Mesenteric fat pad (tissue), 1 donor: ENCODE measurements around the gene GPR21. TPM values are rescaled to one million over a fixed set of nuclear protein-coding genes. Genes with fewer than 3 reads are reported as not detected.

Experiments
- DNase-seq: peaks from one replicate; pipeline ENCODE4 v3.0.0-alpha.2; 2020; ENCODE audit warnings: low spot score
- total RNA-seq: library from RNA; stranded (reverse); fragmentation: NEBNext Ultra II Directional; extraction: Animal tissue kit (Norgen Biotek cat#: 25700); gene quantifications from one replicate; pipeline ENCODE4 v1.2.1, GENCODE V29; 2021
- donor health status: DM: yes; HTN: yes; CAD: no.

Gene GPR21
- total RNA-seq, 1 donor from 2014 or later: 2.0 TPM

- DNase-seq: no peak
Measured at GRCh38 chr9:123033864-123034601, 566 bp downstream of the GPR21 start.

- no peak for DNase-seq
Measured at GRCh38 chr9:123034881-123035510, 1.5 kb downstream of the GPR21 start.

- no peak for DNase-seq
Measured at GRCh38 chr9:123035791-123036190, 2.3 kb downstream of the GPR21 start.

GRCh38 chr9:123036893-123037545 lies 3.6 kb downstream of the GPR21 start:
- no peak for DNase-seq

- no peak for DNase-seq
Measured at GRCh38 chr9:123039617-123040219, 6.3 kb downstream of the GPR21 start.

GRCh38 chr9:123040801-123041200 lies 7.3 kb downstream of the GPR21 start:
- DNase-seq: no peak

GRCh38 chr9:123041489-123041888 lies 8.0 kb downstream of the GPR21 start:
- DNase-seq: no peak

GRCh38 chr9:123043081-123043939 lies 9.8 kb downstream of the GPR21 start:
- no peak for DNase-seq

- DNase-seq: no peak
Measured at GRCh38 chr9:123044586-123044985, 11.1 kb downstream of the GPR21 start.

- DNase-seq: no peak
Measured at GRCh38 chr9:123046406-123047195, 13.1 kb downstream of the GPR21 start.

GRCh38 chr9:123048748-123049147 lies 15.3 kb downstream of the GPR21 start:
- no peak for DNase-seq

GRCh38 chr9:123049589-123050222 lies 16.2 kb downstream of the GPR21 start:
- DNase-seq: no peak

GRCh38 chr9:123053046-123053445 lies 19.6 kb downstream of the GPR21 start:
- DNase-seq: no peak

GRCh38 chr9:123053711-123054110 lies 20.2 kb downstream of the GPR21 start:
- DNase-seq: no peak

- no peak for DNase-seq
Measured at GRCh38 chr9:123058834-123059233, 25.4 kb downstream of the GPR21 start.

GRCh38 chr9:123059472-123060220 lies 26.2 kb downstream of the GPR21 start:
- no peak for DNase-seq

GRCh38 chr9:123061216-123061615 lies 27.7 kb downstream of the GPR21 start:
- DNase-seq: no peak

GRCh38 chr9:123062351-123063176 lies 29.1 kb downstream of the GPR21 start:
- DNase-seq: no peak
